A673 (cell line): ENCODE data around the gene PTGER1.

ENCODE experiments used
- CTCF ChIP-seq: fragments of 300-800, 200-600 bp; sonication (generic); conservative IDR thresholded peaks from 2 replicates; pipeline ENCODE4 v1.5.1; 2017; ENCODE audit warnings: low read depth, mild to moderate bottlenecking, antibody characterized with exemption, low read length, moderate library complexity, mixed read lengths
- EZH2 ChIP-seq: fragments of 200-600 bp; sonication (generic); IDR thresholded peaks from 2 replicates; pipeline ENCODE4 v1.6.1; 2017; ENCODE audit warnings: borderline replicate concordance, low read depth, mild to moderate bottlenecking, mixed read lengths, antibody characterized with exemption, low read length; ENCODE audit not compliant: poor library complexity, severe bottlenecking

- TF ChIP-seq CTCF (peak; percentile 99), EZH2 (no peak)
Measured at GRCh38 chr19:14472202-14472938, 2.8 kb downstream of the PTGER1 start.
